Fibroblast of the conjunctiva (primary cell): ENCODE measurements around the gene PTPRN2.
A peak's percentile ranks its signal among the peaks of the same experiment; 100 is the strongest.

Experiments
- DNase-seq: peaks from one replicate; pipeline ENCODE4 v3.0.0-alpha.2; 2010; ENCODE audit warnings: low read depth

Gene PTPRN2

GRCh38 chr7:158602905-158603772 lies 15.5 kb upstream of the PTPRN2 start:
- DNase-seq, result no peak

- no peak for DNase-seq
These were observed 14.4 kb upstream of the PTPRN2 start for GRCh38 chr7:158602041-158602440.

GRCh38 chr7:158601090-158601489 lies 13.5 kb upstream of the PTPRN2 start:
- DNase-seq, result no peak

- no peak for DNase-seq
These were observed 9.1 kb upstream of the PTPRN2 start for GRCh38 chr7:158596745-158597144.

- no peak for DNase-seq
These were observed 8.7 kb upstream of the PTPRN2 start for GRCh38 chr7:158596309-158596708.

GRCh38 chr7:158595068-158595467 lies 7.4 kb upstream of the PTPRN2 start:
- DNase-seq, result peak; percentile 55

- DNase-seq, result no peak
These were observed 4.9 kb upstream of the PTPRN2 start for GRCh38 chr7:158592541-158592940.

- no peak for DNase-seq
These were observed 4.3 kb upstream of the PTPRN2 start for GRCh38 chr7:158591944-158592343.

- DNase-seq, result no peak
These were observed 2.5 kb upstream of the PTPRN2 start for GRCh38 chr7:158590181-158590530.

- DNase-seq, result no peak
These were observed 2.0 kb upstream of the PTPRN2 start for GRCh38 chr7:158589653-158590052.

GRCh38 chr7:158588878-158589442 lies 1.3 kb upstream of the PTPRN2 start:
- no peak for DNase-seq

- DNase-seq, result no peak
These were observed 658 bp upstream of the PTPRN2 start for GRCh38 chr7:158588085-158588877.

GRCh38 chr7:158586499-158587161 lies 993 bp downstream of the PTPRN2 start:
- no peak for DNase-seq

GRCh38 chr7:158585721-158586498 lies 1.7 kb downstream of the PTPRN2 start:
- no peak for DNase-seq

- no peak for DNase-seq
These were observed 3.2 kb downstream of the PTPRN2 start for GRCh38 chr7:158584407-158584806.

GRCh38 chr7:158583810-158584209 lies 3.8 kb downstream of the PTPRN2 start:
- no peak for DNase-seq

- DNase-seq, result no peak
These were observed 4.5 kb downstream of the PTPRN2 start for GRCh38 chr7:158583143-158583542.

- no peak for DNase-seq
These were observed 5.5 kb downstream of the PTPRN2 start for GRCh38 chr7:158582089-158582456.

- DNase-seq, result no peak
These were observed 6.1 kb downstream of the PTPRN2 start for GRCh38 chr7:158581440-158582088.

GRCh38 chr7:158579662-158580646 lies 7.7 kb downstream of the PTPRN2 start:
- DNase-seq, result no peak
